DND-41 (cell line): ENCODE measurements around the gene TLE4.

ENCODE experiments used
- ATAC-seq: fragments of 200-7000 bp; cut with Tn5 transposase; 3 replicates; pipeline ENCODE4 v1.9.1; 2021; ENCODE audit warnings: low read depth; ENCODE audit not compliant: insufficient read depth
- DNase-seq: peaks from one replicate; pipeline ENCODE4 v3.0.0-alpha.2; 2020
- H2AFZ ChIP-seq: 2 replicates; pipeline ENCODE4 v1.6.0; 2012; ENCODE audit warnings: low read depth, low read length
- H3K27ac ChIP-seq: 2 replicates; pipeline ENCODE4 v1.5.1; 2012; ENCODE audit warnings: low read length, inconsistent platforms
- H3K27me3 ChIP-seq: fragments of 200-600 bp; sonication (generic); 2 replicates; pipeline ENCODE4 v1.6.0; 2012; ENCODE audit warnings: low read length, mild to moderate bottlenecking, inconsistent platforms; ENCODE audit not compliant: insufficient read depth, poor library complexity
- H3K36me3 ChIP-seq: 2 replicates; pipeline ENCODE4 v1.5.1; 2012; ENCODE audit warnings: low read length, inconsistent platforms; ENCODE audit not compliant: insufficient read depth
- H3K4me1 ChIP-seq: 2 replicates; pipeline ENCODE4 v1.5.1; 2012; ENCODE audit warnings: mild to moderate bottlenecking, low read length; ENCODE audit not compliant: insufficient read depth
- H3K4me2 ChIP-seq: 2 replicates; pipeline ENCODE4 v1.6.0; 2012; ENCODE audit warnings: mild to moderate bottlenecking, moderate library complexity, low read length, inconsistent platforms; ENCODE audit not compliant: insufficient read depth
- H3K4me3 ChIP-seq, 2 experiments: fragments of 200-600 bp in 1 of 2; shearing (Covaris generic) in 1 of 2; 2 replicates each; pipeline ENCODE4 v1.5.1; 2012 to 2016; ENCODE audit warnings: inconsistent platforms in 2 of 2, low read length in 2 of 2, mild to moderate bottlenecking in 2 of 2, low read depth in 1 of 2, moderate library complexity in 1 of 2
- H3K79me2 ChIP-seq: 2 replicates; pipeline ENCODE4 v1.6.0; 2012; ENCODE audit warnings: low read length, inconsistent platforms; ENCODE audit not compliant: insufficient read depth
- H3K9ac ChIP-seq: 2 replicates; pipeline ENCODE4 v1.6.0; 2012; ENCODE audit warnings: low read depth, mild to moderate bottlenecking, inconsistent platforms, low read length, moderate library complexity
- H3K9me3 ChIP-seq: 2 replicates; pipeline ENCODE4 v1.5.1; 2012; ENCODE audit warnings: low read length, moderate library complexity, mild to moderate bottlenecking, inconsistent platforms; ENCODE audit not compliant: insufficient read depth, severe bottlenecking
- H4K20me1 ChIP-seq: 2 replicates; pipeline ENCODE4 v1.6.0; 2012; ENCODE audit warnings: low read length; ENCODE audit not compliant: insufficient read depth
- CTCF ChIP-seq: IDR thresholded peaks from 2 replicates; pipeline ENCODE4 v1.5.1; 2012; ENCODE audit warnings: borderline replicate concordance, low read length, moderate library complexity, mild to moderate bottlenecking; ENCODE audit not compliant: poor library complexity, severe bottlenecking; ENCODE audit errors: extremely low read depth
- EZH2 ChIP-seq: IDR thresholded peaks from 3 replicates; pipeline ENCODE4 v1.6.1; 2012; ENCODE audit warnings: borderline replicate concordance, low read depth, mild to moderate bottlenecking, moderate library complexity, low read length, inconsistent platforms; ENCODE audit not compliant: severe bottlenecking

TLE4 gene

GRCh38 chr9:79577969-79578723 is 6.4 kb downstream of the TLE4 start:
- DNase-seq: no peak
- no peaks in the 10 kb centered on the region for H3K27me3 ChIP-seq
- H3K4me1 ChIP-seq: peaks cover 49% of the 10 kb centered on the region
- peaks cover 37% of the 10 kb centered on the region for H4K20me1 ChIP-seq
- no peak overlapping the region for H2AFZ ChIP-seq
- H3K4me2 ChIP-seq: peak overlapping the region; percentile 15; the same call in 1 of the 2 replicates
- no peak overlapping the region for H3K9ac ChIP-seq
- no peaks in the 10 kb centered on the region for H3K9me3 ChIP-seq
- no peak for ATAC-seq
- no peak overlapping the region for H3K4me3 ChIP-seq
- H3K36me3 ChIP-seq: peaks cover 10% of the 10 kb centered on the region
- peaks cover 13% of the 10 kb centered on the region for H3K79me2 ChIP-seq
- H3K27ac ChIP-seq: no peak overlapping the region
- TF ChIP-seq EZH2: no peak
- TF ChIP-seq CTCF: no peak

GRCh38 chr9:79578891-79579290 is 7.1 kb downstream of the TLE4 start:
- H4K20me1 ChIP-seq: peaks cover 37% of the 10 kb centered on the region
- no peak for TF ChIP-seq CTCF
- TF ChIP-seq EZH2: no peak
- H3K9me3 ChIP-seq: no peaks in the 10 kb centered on the region
- H3K79me2 ChIP-seq: peaks cover 10% of the 10 kb centered on the region; the same call in 1 of the 2 replicates
- H3K27ac ChIP-seq: no peak overlapping the region
- no peak for ATAC-seq
- H3K4me2 ChIP-seq: no peak overlapping the region
- H3K9ac ChIP-seq: no peak overlapping the region
- no peak overlapping the region for H2AFZ ChIP-seq
- no peaks in the 10 kb centered on the region for H3K27me3 ChIP-seq
- no peak overlapping the region for H3K4me3 ChIP-seq
- peaks cover 44% of the 10 kb centered on the region for H3K4me1 ChIP-seq
- DNase-seq: no peak
- H3K36me3 ChIP-seq: peaks cover 14% of the 10 kb centered on the region

- no peak overlapping the region for H3K4me2 ChIP-seq
- DNase-seq (no peak), ATAC-seq (no peak)
- no peaks in the 10 kb centered on the region for H3K27me3 ChIP-seq
- H3K9ac ChIP-seq: no peak overlapping the region
- no peak overlapping the region for H3K4me3 ChIP-seq
- peaks cover 16% of the 10 kb centered on the region; the same call in 1 of the 2 replicates for H3K79me2 ChIP-seq
- TF ChIP-seq CTCF: no peak
- no peak for TF ChIP-seq EZH2
- H3K4me1 ChIP-seq: peaks cover 37% of the 10 kb centered on the region
- H3K27ac ChIP-seq: no peak overlapping the region
- peaks cover 17% of the 10 kb centered on the region for H3K36me3 ChIP-seq
- H4K20me1 ChIP-seq: peaks cover 41% of the 10 kb centered on the region
- no peaks in the 10 kb centered on the region for H3K9me3 ChIP-seq
- H2AFZ ChIP-seq: no peak overlapping the region
Measured at GRCh38 chr9:79579624-79580023, 7.9 kb downstream of the TLE4 start.
